Colonic mucosa (tissue), 4 donors: ENCODE results near the gene ST3GAL3. TPM values are rescaled to one million over a fixed set of nuclear protein-coding genes. Genes with fewer than 3 reads are reported as not detected.
A peak's percentile ranks its signal among the peaks of the same experiment; 100 is the strongest.

Source experiments
- DNase-seq: peaks from one replicate; pipeline ENCODE4 v3.0.0-alpha.2; 2020
- H3K27ac ChIP-seq: fragments of 200-600 bp; one replicate; pipeline ENCODE4 v1.8.0; 2021
- H3K27me3 ChIP-seq: fragments of 200-600 bp; one replicate; pipeline ENCODE4 v1.8.0; 2021
- H3K36me3 ChIP-seq: fragments of 200-600 bp; one replicate; pipeline ENCODE4 v1.8.0; 2021
- H3K4me1 ChIP-seq: fragments of 200-600 bp; one replicate; pipeline ENCODE4 v1.8.0; 2021; ENCODE audit warnings: mild to moderate bottlenecking
- H3K4me3 ChIP-seq: fragments of 200-600 bp; one replicate; pipeline ENCODE4 v1.8.0; 2021
- H3K9ac ChIP-seq, 2 donors: one replicate each; pipeline ENCODE4 v1.7.0; 2013; ENCODE audit warnings: control low read depth in 2 of 2, low read depth in 2 of 2, low read length in 2 of 2
- H3K9me3 ChIP-seq: fragments of 200-600 bp; one replicate; pipeline ENCODE4 v1.8.0; 2021
- CTCF ChIP-seq: fragments of 200-600 bp; IDR thresholded peaks from one replicate; pipeline ENCODE4 v1.8.0; 2022; ENCODE audit warnings: antibody characterized with exemption, mild to moderate bottlenecking
- intact Hi-C: fragments of 100-400 bp; cut with DNase I; formaldehyde crosslinking; loops from one replicate; pipeline ENCODE4 v1.14.1; 2022
- total RNA-seq, 2 donors: library from RNA; stranded (reverse); fragmentation: NEBNext Ultra II Directional in 1 of 2; extraction: Animal tissue kit (Norgen Biotek cat#: 25700) in 1 of 2; gene quantifications; one replicate each; pipeline ENCODE4 v1.2.1, GENCODE V29; 2021
- donor health status: healthy.
- donor health status: DM: no; HTN: no; CAD: no.
- donor health status: DM: no; HTN: no; CAD: no.

Gene ST3GAL3
- total RNA-seq, 2 donors from 2014 or later, result 5.1 to 6.0 TPM

- Histone ChIP-seq H3K27me3 (no peaks in the 10 kb centered on the region), H3K9ac (no peak overlapping the region), H3K36me3 (no peaks in the 10 kb centered on the region), H3K4me3 (no peak overlapping the region), H3K9me3 (no peaks in the 10 kb centered on the region), H3K27ac (peak overlapping the region; percentile 8), H3K4me1 (peaks cover 4% of the 10 kb centered on the region)
- intact Hi-C loops, result no loop called here
- no peak for DNase-seq
- TF ChIP-seq CTCF, result no peak
Observed at GRCh38 chr1:43835082-43836021, 128.0 kb downstream of the ST3GAL3 start.

DNA sequence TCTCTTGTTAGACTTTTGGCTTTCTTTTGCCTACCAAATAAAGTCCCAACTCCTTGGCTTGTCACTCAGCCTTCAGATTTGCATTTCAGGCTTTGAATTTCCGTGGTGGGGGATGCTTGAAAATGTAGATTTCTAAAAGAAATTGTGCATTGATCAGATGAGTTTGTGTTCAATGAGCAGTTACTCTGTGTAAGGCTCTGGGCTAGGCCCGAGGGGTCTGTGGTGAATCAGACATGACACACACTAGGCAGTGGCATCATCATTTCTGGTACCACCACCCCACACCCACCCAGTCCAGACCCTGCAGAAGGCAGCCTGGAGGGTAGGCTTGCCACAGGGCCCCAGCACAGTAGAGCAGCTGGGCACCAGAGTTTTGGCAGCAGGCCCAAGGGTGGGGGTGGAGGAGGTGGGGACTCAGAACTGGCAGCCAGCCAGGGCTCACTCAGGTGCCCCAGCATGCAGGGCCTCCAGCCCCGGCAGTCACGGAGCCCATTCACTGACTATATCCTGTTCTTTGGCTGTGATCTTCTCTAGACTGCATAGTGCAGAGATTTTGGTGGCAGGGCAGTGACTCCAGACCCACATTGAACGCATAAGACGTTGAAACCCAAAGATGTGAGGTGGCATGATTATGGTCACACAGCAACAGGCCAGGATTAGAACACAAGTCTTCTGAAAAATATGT lies 129.1 kb downstream of the ST3GAL3 start:
- H3K4me3 ChIP-seq, result no peak overlapping the region
- peak; percentile 87 for DNase-seq
- no peaks in the 10 kb centered on the region for H3K36me3 ChIP-seq
- H3K27ac ChIP-seq, result no peak overlapping the region
- no peak for TF ChIP-seq CTCF
- intact Hi-C loops, result no loop called here
- H3K9ac ChIP-seq, result no peak overlapping the region
- H3K27me3 ChIP-seq, result no peaks in the 10 kb centered on the region
- peaks cover 4% of the 10 kb centered on the region for H3K4me1 ChIP-seq
- no peaks in the 10 kb centered on the region for H3K9me3 ChIP-seq

DNA sequence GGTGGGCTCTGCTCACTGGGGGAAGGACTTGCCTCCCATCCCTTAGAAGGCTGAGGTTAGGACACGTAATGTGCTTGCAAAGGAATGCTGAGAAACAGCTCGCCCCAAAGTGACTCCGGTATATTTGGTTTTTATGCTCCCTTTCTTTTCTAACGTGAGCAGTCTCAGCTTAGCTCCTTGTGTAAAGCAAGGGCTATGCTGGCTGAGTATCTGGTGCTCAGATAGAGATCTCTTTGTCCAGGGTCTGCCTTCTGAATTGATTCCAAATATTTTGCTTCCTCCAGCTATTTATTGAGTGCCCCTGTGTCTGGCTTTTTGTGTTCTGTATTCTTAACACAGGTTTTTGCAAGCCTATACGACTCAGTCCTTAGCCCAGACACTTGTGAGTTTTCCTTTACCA lies 131.7 kb downstream of the ST3GAL3 start:
- Histone ChIP-seq H3K4me3 (no peak overlapping the region), H3K9ac (no peak overlapping the region)

GRCh38 chr1:43841321-43842174 lies 134.2 kb downstream of the ST3GAL3 start:
- Histone ChIP-seq H3K4me1 (peaks cover 2% of the 10 kb centered on the region), H3K4me3 (no peak overlapping the region), H3K9me3 (no peaks in the 10 kb centered on the region), H3K9ac (no peak overlapping the region), H3K27me3 (no peaks in the 10 kb centered on the region), H3K36me3 (no peaks in the 10 kb centered on the region), H3K27ac (no peak overlapping the region)
- no peak for DNase-seq
- intact Hi-C loops, result no loop called here
- no peak for TF ChIP-seq CTCF

More for the DNA sequence above, 131.7 kb downstream of the ST3GAL3 start:
- H3K4me1 ChIP-seq, result peaks cover 4% of the 10 kb centered on the region
- DNase-seq, result no peak
- no peak overlapping the region for H3K27ac ChIP-seq
- no peak for TF ChIP-seq CTCF
- H3K36me3 ChIP-seq, result no peaks in the 10 kb centered on the region
- intact Hi-C loops, result no loop called here
- no peaks in the 10 kb centered on the region for H3K27me3 ChIP-seq
- no peaks in the 10 kb centered on the region for H3K9me3 ChIP-seq

- H3K9ac ChIP-seq, result no peak overlapping the region
- DNase-seq, result no peak
- intact Hi-C loops, result no loop called here
- no peaks in the 10 kb centered on the region for H3K9me3 ChIP-seq
- H3K27me3 ChIP-seq, result no peaks in the 10 kb centered on the region
- H3K4me3 ChIP-seq, result no peak overlapping the region
- H3K36me3 ChIP-seq, result no peaks in the 10 kb centered on the region
- no peak overlapping the region for H3K27ac ChIP-seq
- H3K4me1 ChIP-seq, result no peaks in the 10 kb centered on the region
- TF ChIP-seq CTCF, result no peak
Observed at GRCh38 chr1:43842175-43842498, 134.8 kb downstream of the ST3GAL3 start.
